HCT116 (cell line): ENCODE measurements around the gene GPR108. TPM values are rescaled to one million over a fixed set of nuclear protein-coding genes. Genes with fewer than 3 reads are reported as not detected.

ENCODE experiments used
- ATAC-seq: fragments of 200-7000 bp; cut with Tn5 transposase; 2 replicates; pipeline ENCODE4 v1.9.1; 2020; ENCODE audit warnings: mild to moderate bottlenecking, moderate library complexity
- BruUV-seq: library from RNA; stranded (reverse); fragments of 400-500 nt; replicated peaks from 2 replicates; lab custom pipeline; 2021; lab: Mats Ljungman, UMichigan
- CTCF ChIA-PET: fragments of 300-600 bp; sonication (Branson Sonifier 250); formaldehyde crosslinking; loops from one replicate; lab custom pipeline; 2021; ENCODE audit warnings: antibody characterized with exemption; lab: Charles Lee
- POLR2A ChIA-PET: fragments of 300-600, 350-600 bp; sonication (Branson Sonifier 250); formaldehyde crosslinking; loops from one replicate; lab custom pipeline; 2021; ENCODE audit warnings: antibody characterized with exemption; lab: Charles Lee
- RAD21 ChIA-PET, 2 experiments: fragments of 300-600 bp; sonication (Branson Sonifier 250); formaldehyde crosslinking; loops; one replicate each; lab custom pipeline; 2023; ENCODE audit warnings: low total read pairs in 2 of 2; ENCODE audit not compliant: uncharacterized antibody in 2 of 2, unreplicated experiment in 2 of 2, low non-redundant PET in 1 of 2; lab: Charles Lee
- DNase-seq: peaks from one replicate; pipeline ENCODE4 v3.0.0-alpha.2; 2010; ENCODE audit warnings: low read depth, low spot score
- H2AFZ ChIP-seq: fragments of 200-600 bp; shearing (Covaris generic), sonication (generic); 2 replicates; pipeline ENCODE4 v1.6.1; 2017; ENCODE audit warnings: low read depth, mixed run types, mixed read lengths, antibody characterized with exemption, low read length; ENCODE audit not compliant: poor library complexity, severe bottlenecking
- H3K27ac ChIP-seq: 2 replicates; pipeline ENCODE4 v1.5.1; 2012; ENCODE audit warnings: low read depth, low read length
- H3K27me3 ChIP-seq: fragments of 200-600 bp; sonication (generic); 2 replicates; pipeline ENCODE4 v1.6.1; 2016; ENCODE audit warnings: mixed run types, low read length, mixed read lengths; ENCODE audit not compliant: insufficient read depth
- H3K36me3 ChIP-seq, 2 experiments: fragments of 200-500 bp in 1 of 2; fragments of 200-600 bp in 1 of 2; sonication (Bioruptor generic) in 1 of 2; sonication (generic) in 1 of 2; 2 replicates each; pipeline versions ENCODE4 v1.5.1 to v1.6.1; 2014 to 2016; ENCODE audit warnings: low read length in 2 of 2, inconsistent platforms in 1 of 2, mixed read lengths in 1 of 2, mixed run types in 1 of 2; ENCODE audit not compliant: insufficient read depth in 2 of 2, control insufficient read depth in 1 of 2
- H3K4me1 ChIP-seq, 2 experiments: fragments of 200-600 bp in 1 of 2; sonication (generic) in 1 of 2; 2 replicates each; pipeline versions ENCODE4 v1.5.1 to v1.6.1; 2012 to 2017; ENCODE audit warnings: low read length in 2 of 2, inconsistent platforms in 1 of 2, mild to moderate bottlenecking in 1 of 2, mixed read lengths in 1 of 2, mixed run types in 1 of 2, moderate library complexity in 1 of 2; ENCODE audit not compliant: insufficient read depth in 2 of 2, control insufficient read depth in 1 of 2
- H3K4me2 ChIP-seq: fragments of 200-600 bp; sonication (generic); 2 replicates; pipeline ENCODE4 v1.6.1; 2017; ENCODE audit warnings: mixed run types, low read length, mixed read lengths
- H3K4me3 ChIP-seq, 2 experiments: fragments of 200-600 bp in 1 of 2; sonication (generic) in 1 of 2; replicated peaks in 1 of 2; 2 replicates each; pipeline ENCODE4 v1.5.1; 2011 to 2016; ENCODE audit warnings: low read length in 2 of 2, control low read depth in 1 of 2, low read depth in 1 of 2, mild to moderate bottlenecking in 1 of 2, mixed read lengths in 1 of 2, mixed run types in 1 of 2
- H3K79me2 ChIP-seq: fragments of 200-600 bp; sonication (generic); 2 replicates; pipeline ENCODE4 v1.6.1; 2017; ENCODE audit warnings: mild to moderate bottlenecking, mixed run types, low read length, moderate library complexity, mixed read lengths; ENCODE audit not compliant: insufficient read depth
- H3K9ac ChIP-seq: fragments of 200-600 bp; sonication (generic); 2 replicates; pipeline ENCODE4 v1.6.1; 2016; ENCODE audit warnings: low read length, mixed read lengths
- H3K9me2 ChIP-seq: fragments of 200-600 bp; sonication (generic), shearing (Covaris generic); 2 replicates; pipeline ENCODE4 v1.6.1; 2017; ENCODE audit warnings: mixed run types, mild to moderate bottlenecking, moderate library complexity; ENCODE audit not compliant: insufficient read depth
- H3K9me3 ChIP-seq, 2 experiments: fragments of 200-500 bp in 1 of 2; fragments of 200-600 bp in 1 of 2; sonication (Bioruptor generic) in 1 of 2; sonication (generic) in 1 of 2; 2 replicates each; pipeline ENCODE4 v1.6.1; 2014 to 2017; ENCODE audit warnings: low read length in 2 of 2, mixed read lengths in 2 of 2, inconsistent platforms in 1 of 2, low read depth in 1 of 2, mild to moderate bottlenecking in 1 of 2, mixed run types in 1 of 2, moderate library complexity in 1 of 2; ENCODE audit not compliant: control insufficient read depth in 1 of 2, insufficient read depth in 1 of 2
- H4K20me1 ChIP-seq: fragments of 200-600 bp; sonication (generic), shearing (Covaris generic); 2 replicates; pipeline ENCODE4 v1.6.1; 2017; ENCODE audit warnings: mixed run types, mild to moderate bottlenecking, moderate library complexity; ENCODE audit not compliant: insufficient read depth
- ATF3 ChIP-seq: IDR thresholded peaks from 2 replicates; pipeline ENCODE4 v1.6.1; 2012
- CBX3 ChIP-seq: IDR thresholded peaks from 2 replicates; pipeline ENCODE4 v1.6.1; 2012; ENCODE audit warnings: low read depth
- CEBPB ChIP-seq: IDR thresholded peaks from 2 replicates; pipeline ENCODE4 v1.6.1; 2012; ENCODE audit warnings: low read depth
- CTCF ChIP-seq, 3 experiments: fragments of 200-600 bp in 1 of 3; sonication (generic) in 1 of 3; IDR thresholded peaks in 2 of 3; conservative IDR thresholded peaks in 1 of 3; 2 replicates each; pipeline ENCODE4 v1.5.1; 2012 to 2017; ENCODE audit warnings: low read depth in 2 of 3, low read length in 2 of 3, antibody characterized with exemption in 1 of 3, borderline replicate concordance in 1 of 3, control low read depth in 1 of 3, mild to moderate bottlenecking in 1 of 3, mixed read lengths in 1 of 3, mixed run types in 1 of 3, moderate library complexity in 1 of 3; ENCODE audit not compliant: insufficient read depth in 1 of 3
- EGR1 ChIP-seq: IDR thresholded peaks from 2 replicates; pipeline ENCODE4 v1.6.1; 2012; ENCODE audit warnings: low read depth
- FOSL1 ChIP-seq: IDR thresholded peaks from 2 replicates; pipeline ENCODE4 v1.6.1; 2012; ENCODE audit warnings: low read depth
- JUND ChIP-seq: IDR thresholded peaks from 2 replicates; pipeline ENCODE4 v1.6.1; 2012
- POLR2A ChIP-seq: IDR thresholded peaks from 2 replicates; pipeline ENCODE4 v1.7.0; 2011; ENCODE audit warnings: borderline replicate concordance; ENCODE audit not compliant: insufficient read depth, insufficient read length; ENCODE audit errors: extremely low read depth
- REST ChIP-seq: IDR thresholded peaks from 2 replicates; pipeline ENCODE4 v1.6.1; 2012; ENCODE audit warnings: low read depth
- SP1 ChIP-seq: IDR thresholded peaks from 2 replicates; pipeline ENCODE4 v1.6.1; 2012; ENCODE audit warnings: low read depth
- YY1 ChIP-seq: IDR thresholded peaks from 2 replicates; pipeline ENCODE4 v1.6.1; 2011; ENCODE audit warnings: low read length, low read depth, moderate library complexity, mild to moderate bottlenecking; ENCODE audit not compliant: insufficient replicate concordance; ENCODE audit errors: extremely low read depth
- ZFX ChIP-seq: fragments of 450-650 bp; IDR thresholded peaks from 2 replicates; pipeline ENCODE4 v1.6.1; 2017
- ZNF274 ChIP-seq: fragments of 200-500 bp; sonication (Bioruptor generic); IDR thresholded peaks from 2 replicates; pipeline ENCODE4 v1.6.1; 2014; ENCODE audit warnings: mild to moderate bottlenecking, low read depth, low read length, inconsistent platforms
- intact Hi-C: fragments of 100-400 bp; cut with micrococcal nuclease; formaldehyde crosslinking; loops from 2 replicates; pipeline ENCODE4 v1.10.0; 2022
- total RNA-seq: library from RNA; stranded (reverse); gene quantifications from one replicate; pipeline ENCODE4 v1.2.1, GENCODE V29; 2021; ENCODE audit not compliant: unreplicated experiment
- TF ChIP-seq, protein P1 (sequence below): IDR thresholded peaks from 2 replicates; pipeline ENCODE4 v1.6.1; 2011; ENCODE audit warnings: mild to moderate bottlenecking, low read length, moderate library complexity; ENCODE audit not compliant: insufficient replicate concordance; ENCODE audit errors: extremely low read depth
- TF ChIP-seq, protein P2 (sequence below): IDR thresholded peaks from 2 replicates; pipeline ENCODE4 v1.6.1; 2012

GPR108 gene
- total RNA-seq, 1 experiment from 2014 or later, result 75.0 TPM

DNA sequence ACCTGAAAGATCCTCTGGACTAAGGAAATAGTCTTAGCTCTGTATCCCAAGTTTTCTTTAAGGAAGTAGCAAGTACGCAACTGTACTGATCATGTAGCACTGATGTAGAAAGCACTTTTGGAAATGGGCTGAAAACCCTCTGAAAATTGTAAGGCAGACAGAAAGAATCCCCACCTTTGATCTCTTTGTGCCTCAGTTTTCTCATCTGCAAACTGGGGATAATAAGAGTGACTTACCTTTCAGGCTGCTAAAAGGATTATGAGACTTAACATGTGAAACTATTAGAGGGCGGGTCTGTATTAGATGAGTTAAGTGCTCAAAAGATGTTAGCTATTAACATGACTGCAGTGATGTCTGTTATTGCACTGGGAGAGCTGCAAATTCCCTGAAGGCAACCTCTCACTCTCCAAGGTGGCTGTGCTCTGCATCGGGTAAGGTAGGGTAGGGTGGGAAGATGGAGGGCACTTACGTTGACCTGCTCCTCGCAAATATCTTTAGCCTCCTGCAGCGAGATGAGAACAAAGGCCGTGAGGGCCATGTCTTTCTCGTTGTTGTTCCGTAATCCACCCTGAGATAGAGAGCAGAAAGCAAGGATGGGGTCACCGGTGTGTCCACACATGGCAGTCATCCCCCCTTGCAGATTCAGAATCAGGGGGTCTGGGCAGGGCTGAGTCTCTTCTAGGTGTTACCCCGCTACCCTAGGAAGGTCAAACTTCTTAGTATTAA lies 47.1 kb downstream of the GPR108 start:
- RAD21 ChIA-PET, result no interaction called here
- BruUV-seq, result no TSS peak
- H3K36me3 ChIP-seq, result no peaks in the 10 kb centered on the region

More for the DNA sequence above, 47.1 kb downstream of the GPR108 start:
- Histone ChIP-seq H3K4me2 (peak overlapping the region; percentile 64; the same call in 1 of the 2 replicates), H3K9ac (no peak overlapping the region), H3K9me3 (no peaks in the 10 kb centered on the region), H4K20me1 (no peaks in the 10 kb centered on the region), H2AFZ (no peak overlapping the region), H3K4me3 (no peak overlapping the region), H3K4me1 (peaks cover 5 to 22% of the 10 kb centered on the region in 2 experiments), H3K27ac (no peak overlapping the region), H3K27me3 (no peaks in the 10 kb centered on the region), H3K9me2 (no peaks in the 10 kb centered on the region), H3K79me2 (no peaks in the 10 kb centered on the region)
- intact Hi-C loops, result no loop called here
- ATAC-seq (no peak), DNase-seq (no peak)
- TF ChIP-seq ZFX (no peak), CTCF (IDR thresholded peaks at IDR 0.05 in 2 of 3, conservative IDR thresholded peaks at IDR 0.05 in 1 of 3; ENCODE audit: borderline replicate concordance in 1 of 3, insufficient read depth in 1 of 3, low read depth in 2 of 3, low read length in 2 of 3) (no peak), JUND (no peak), POLR2A (no peak), ATF3 (no peak), CBX3 (no peak), ZNF274 (no peak), REST (no peak), SP1 (no peak), YY1 (no peak), FOSL1 (no peak), EGR1 (no peak), CEBPB (no peak)
- TF ChIP-seq, protein P1, sequence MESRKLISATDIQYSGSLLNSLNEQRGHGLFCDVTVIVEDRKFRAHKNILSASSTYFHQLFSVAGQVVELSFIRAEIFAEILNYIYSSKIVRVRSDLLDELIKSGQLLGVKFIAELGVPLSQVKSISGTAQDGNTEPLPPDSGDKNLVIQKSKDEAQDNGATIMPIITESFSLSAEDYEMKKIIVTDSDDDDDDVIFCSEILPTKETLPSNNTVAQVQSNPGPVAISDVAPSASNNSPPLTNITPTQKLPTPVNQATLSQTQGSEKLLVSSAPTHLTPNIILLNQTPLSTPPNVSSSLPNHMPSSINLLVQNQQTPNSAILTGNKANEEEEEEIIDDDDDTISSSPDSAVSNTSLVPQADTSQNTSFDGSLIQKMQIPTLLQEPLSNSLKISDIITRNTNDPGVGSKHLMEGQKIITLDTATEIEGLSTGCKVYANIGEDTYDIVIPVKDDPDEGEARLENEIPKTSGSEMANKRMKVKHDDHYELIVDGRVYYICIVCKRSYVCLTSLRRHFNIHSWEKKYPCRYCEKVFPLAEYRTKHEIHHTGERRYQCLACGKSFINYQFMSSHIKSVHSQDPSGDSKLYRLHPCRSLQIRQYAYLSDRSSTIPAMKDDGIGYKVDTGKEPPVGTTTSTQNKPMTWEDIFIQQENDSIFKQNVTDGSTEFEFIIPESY, result no peak
- TF ChIP-seq, protein P2, sequence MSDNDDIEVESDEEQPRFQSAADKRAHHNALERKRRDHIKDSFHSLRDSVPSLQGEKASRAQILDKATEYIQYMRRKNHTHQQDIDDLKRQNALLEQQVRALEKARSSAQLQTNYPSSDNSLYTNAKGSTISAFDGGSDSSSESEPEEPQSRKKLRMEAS, result no peak
- ChIA-PET POLR2A (no interaction called here), CTCF (no interaction called here)
